Stomach (tissue), 4 donors: ENCODE data around the gene DDX56.

Experiments used
- EP300 ChIP-seq: sonication (generic); formaldehyde crosslinking; IDR thresholded peaks from one replicate; pipeline ENCODE4 v1.6.1; 2017; ENCODE audit warnings: antibody characterized with exemption
- POLR2AphosphoS5 ChIP-seq, 3 donors: sonication (generic); formaldehyde crosslinking; IDR thresholded peaks; one replicate each; pipeline ENCODE4 v1.6.1; 2016; ENCODE audit warnings: antibody characterized with exemption in 3 of 3
- TF ChIP-seq, protein P1 (sequence below), 7 experiments: fragments of 450-650 bp in 4 of 7; fragments of 200-600 bp in 3 of 7; sonication (generic) in 3 of 7; IDR thresholded peaks; one replicate each; pipeline ENCODE4 v1.5.1; 2016 to 2019; ENCODE audit warnings: antibody characterized with exemption in 7 of 7, control low read depth in 2 of 7, mild to moderate bottlenecking in 1 of 7

DNA sequence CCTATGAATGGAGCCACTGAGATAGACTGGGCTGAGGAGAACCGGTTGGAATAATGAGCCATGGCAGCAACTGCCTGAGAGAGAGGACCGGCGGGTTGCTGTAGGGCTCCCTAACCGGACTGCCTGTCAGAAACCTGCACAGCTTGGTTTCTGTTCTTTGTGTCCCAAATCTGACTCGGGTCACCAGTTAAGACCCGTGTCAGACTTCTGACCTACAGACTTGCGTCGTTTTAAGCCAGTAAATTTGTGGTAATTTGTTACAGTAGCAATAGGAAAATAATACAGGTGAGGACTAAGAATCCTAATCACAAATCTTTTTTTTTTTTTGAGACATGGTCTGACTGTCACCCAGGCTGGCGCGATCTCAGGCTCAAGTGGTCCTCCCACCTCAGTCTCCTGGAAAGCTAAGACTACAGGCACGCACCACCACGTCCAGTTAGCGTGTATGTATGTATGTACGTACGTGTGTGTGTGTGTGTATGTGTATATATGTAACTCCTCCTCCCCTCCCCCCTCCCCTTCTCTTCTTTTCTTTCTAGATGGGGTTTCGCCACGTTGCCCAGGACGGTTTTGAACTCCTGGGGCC lies 672 bp upstream of the DDX56 start:
- TF ChIP-seq, protein P1, sequence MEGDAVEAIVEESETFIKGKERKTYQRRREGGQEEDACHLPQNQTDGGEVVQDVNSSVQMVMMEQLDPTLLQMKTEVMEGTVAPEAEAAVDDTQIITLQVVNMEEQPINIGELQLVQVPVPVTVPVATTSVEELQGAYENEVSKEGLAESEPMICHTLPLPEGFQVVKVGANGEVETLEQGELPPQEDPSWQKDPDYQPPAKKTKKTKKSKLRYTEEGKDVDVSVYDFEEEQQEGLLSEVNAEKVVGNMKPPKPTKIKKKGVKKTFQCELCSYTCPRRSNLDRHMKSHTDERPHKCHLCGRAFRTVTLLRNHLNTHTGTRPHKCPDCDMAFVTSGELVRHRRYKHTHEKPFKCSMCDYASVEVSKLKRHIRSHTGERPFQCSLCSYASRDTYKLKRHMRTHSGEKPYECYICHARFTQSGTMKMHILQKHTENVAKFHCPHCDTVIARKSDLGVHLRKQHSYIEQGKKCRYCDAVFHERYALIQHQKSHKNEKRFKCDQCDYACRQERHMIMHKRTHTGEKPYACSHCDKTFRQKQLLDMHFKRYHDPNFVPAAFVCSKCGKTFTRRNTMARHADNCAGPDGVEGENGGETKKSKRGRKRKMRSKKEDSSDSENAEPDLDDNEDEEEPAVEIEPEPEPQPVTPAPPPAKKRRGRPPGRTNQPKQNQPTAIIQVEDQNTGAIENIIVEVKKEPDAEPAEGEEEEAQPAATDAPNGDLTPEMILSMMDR (IDR thresholded peaks at IDR 0.05): no peak
- no peak for TF ChIP-seq EP300
- no peak for TF ChIP-seq POLR2AphosphoS5 (IDR thresholded peaks at IDR 0.05)
